Mesendoderm (in vitro differentiated cells): ENCODE results near the gene ARL15.

Experiments
- DNase-seq: peaks from one replicate; pipeline ENCODE4 v3.0.0; 2013
- H2AK5ac ChIP-seq: 2 replicates; pipeline ENCODE4 v1.6.1; 2013; ENCODE audit warnings: low read length, inconsistent platforms
- H2BK120ac ChIP-seq: 2 replicates; pipeline ENCODE4 v1.6.1; 2013; ENCODE audit warnings: low read depth, mild to moderate bottlenecking, low read length, moderate library complexity, mixed read lengths
- H2BK15ac ChIP-seq: replicated peaks from 2 replicates; pipeline ENCODE4 v1.6.1; 2013; ENCODE audit warnings: low read depth, mild to moderate bottlenecking, moderate library complexity
- H2BK5ac ChIP-seq: 2 replicates; pipeline ENCODE4 v1.6.1; 2013; ENCODE audit warnings: low read length, inconsistent platforms
- H3K18ac ChIP-seq: 2 replicates; pipeline ENCODE4 v1.6.1; 2013; ENCODE audit warnings: mild to moderate bottlenecking, low read length, mixed read lengths
- H3K23ac ChIP-seq: one replicate; pipeline ENCODE4 v1.6.1; 2013; ENCODE audit warnings: low read length
- H3K27ac ChIP-seq: 2 replicates; pipeline ENCODE4 v1.5.1; 2013; ENCODE audit warnings: low read depth, mild to moderate bottlenecking, inconsistent platforms, low read length, moderate library complexity
- H3K27me3 ChIP-seq: 2 replicates; pipeline ENCODE4 v1.6.1; 2013; ENCODE audit warnings: low read length, control low read depth, mild to moderate bottlenecking, inconsistent platforms; ENCODE audit not compliant: insufficient read depth, poor library complexity
- H3K36me3 ChIP-seq: 2 replicates; pipeline ENCODE4 v1.6.1; 2013; ENCODE audit warnings: low read length, inconsistent platforms; ENCODE audit not compliant: control insufficient read depth, insufficient read depth
- H3K4ac ChIP-seq: one replicate; pipeline ENCODE4 v1.6.1; 2013; ENCODE audit warnings: low read depth, mild to moderate bottlenecking, low read length, moderate library complexity
- H3K4me1 ChIP-seq: 2 replicates; pipeline ENCODE4 v1.6.1; 2013; ENCODE audit warnings: low read depth, low read length, inconsistent platforms; ENCODE audit not compliant: control insufficient read depth
- H3K4me2 ChIP-seq: 2 replicates; pipeline ENCODE4 v1.6.1; 2013; ENCODE audit warnings: low read length
- H3K4me3 ChIP-seq: 2 replicates; pipeline ENCODE4 v1.5.1; 2013; ENCODE audit warnings: mild to moderate bottlenecking, low read length
- H3K56ac ChIP-seq: one replicate; pipeline ENCODE4 v1.6.1; 2013; ENCODE audit warnings: low read length
- H3K79me1 ChIP-seq: 2 replicates; pipeline ENCODE4 v1.6.1; 2013; ENCODE audit warnings: low read length, inconsistent platforms
- H3K79me2 ChIP-seq: 2 replicates; pipeline ENCODE4 v1.6.1; 2013; ENCODE audit warnings: mild to moderate bottlenecking, low read length; ENCODE audit not compliant: control insufficient read depth, insufficient read depth
- H3K9ac ChIP-seq: 2 replicates; pipeline ENCODE4 v1.6.1; 2013; ENCODE audit warnings: low read length, inconsistent platforms
- H4K5ac ChIP-seq: one replicate; pipeline ENCODE4 v1.6.1; 2013; ENCODE audit warnings: low read length
- H4K8ac ChIP-seq: one replicate; pipeline ENCODE4 v1.6.1; 2013; ENCODE audit warnings: low read depth, mild to moderate bottlenecking, control low read depth, low read length, moderate library complexity
- WGBS: extraction: QIAGEN DNeasy Blood & Tissue Kit; methylation state at CpG from one replicate; pipeline ENCODE4 v1.1.7; 2013; ENCODE audit warnings: low lambda C conversion rate, missing lambda C conversion rate; ENCODE audit not compliant: insufficient coverage; ENCODE audit errors: extremely low coverage; 5-methylcytosine and 5-hydroxymethylcytosine counted together

The ARL15 gene

GRCh38 chr5:54180630-54181031 is 129.7 kb downstream of the ARL15 start:
- H3K4me3 ChIP-seq: no peak overlapping the region
- no peak overlapping the region for H2AK5ac ChIP-seq
- no peaks in the 10 kb centered on the region for H3K36me3 ChIP-seq
- H3K79me2 ChIP-seq: no peaks in the 10 kb centered on the region
- no peak overlapping the region for H3K27ac ChIP-seq
- no peak overlapping the region for H3K9ac ChIP-seq
- no peaks in the 10 kb centered on the region for H3K4me1 ChIP-seq
- peak; percentile 75 for DNase-seq
- no peak overlapping the region for H3K56ac ChIP-seq
- H4K5ac ChIP-seq: no peak overlapping the region
- no peak overlapping the region for H3K23ac ChIP-seq
- no CpG with 5 or more reads among the region's 7 CpGs for WGBS
- no peak overlapping the region for H2BK120ac ChIP-seq
- no peaks in the 10 kb centered on the region for H3K27me3 ChIP-seq
- no peaks in the 10 kb centered on the region for H3K79me1 ChIP-seq
- H2BK15ac ChIP-seq: no peak overlapping the region
- no peak overlapping the region for H3K4ac ChIP-seq
- no peak overlapping the region for H3K4me2 ChIP-seq
- peak overlapping the region; percentile 45 for H3K18ac ChIP-seq
- no peak overlapping the region for H4K8ac ChIP-seq
- H2BK5ac ChIP-seq: no peak overlapping the region

- no peak overlapping the region for H2BK120ac ChIP-seq
Observed at GRCh38 chr5:54178991-54179390, 131.4 kb downstream of the ARL15 start.

GRCh38 chr5:54178207-54178606 is 132.2 kb downstream of the ARL15 start:
- DNase-seq: no peak
- Histone ChIP-seq H3K23ac (no peak overlapping the region), H3K4me2 (no peak overlapping the region), H2BK15ac (no peak overlapping the region), H3K27me3 (no peaks in the 10 kb centered on the region), H3K4ac (no peak overlapping the region), H3K27ac (no peak overlapping the region), H2BK120ac (no peak overlapping the region), H2AK5ac (no peak overlapping the region), H4K5ac (no peak overlapping the region), H3K9ac (no peak overlapping the region), H3K79me2 (no peaks in the 10 kb centered on the region), H3K79me1 (no peaks in the 10 kb centered on the region), H4K8ac (no peak overlapping the region), H3K4me3 (no peak overlapping the region), H3K18ac (peak overlapping the region; percentile 77), H3K4me1 (no peaks in the 10 kb centered on the region), H2BK5ac (no peak overlapping the region), H3K56ac (no peak overlapping the region), H3K36me3 (no peaks in the 10 kb centered on the region)
- WGBS: no CpG with 5 or more reads among the region's 5 CpGs

More at GRCh38 chr5:54178991-54179390, 131.4 kb downstream of the ARL15 start:
- Histone ChIP-seq H2BK5ac (no peak overlapping the region), H3K4me3 (no peak overlapping the region), H2AK5ac (no peak overlapping the region), H3K79me2 (no peaks in the 10 kb centered on the region), H3K4me1 (no peaks in the 10 kb centered on the region), H2BK15ac (no peak overlapping the region), H3K36me3 (no peaks in the 10 kb centered on the region), H4K8ac (no peak overlapping the region), H3K4ac (no peak overlapping the region), H3K79me1 (no peaks in the 10 kb centered on the region), H3K18ac (no peak overlapping the region), H3K56ac (no peak overlapping the region), H3K23ac (no peak overlapping the region), H3K27ac (no peak overlapping the region), H3K9ac (no peak overlapping the region), H3K4me2 (no peak overlapping the region), H3K27me3 (no peaks in the 10 kb centered on the region), H4K5ac (no peak overlapping the region)
- no peak for DNase-seq
- no CpG with 5 or more reads among the region's 4 CpGs for WGBS

- no peaks in the 10 kb centered on the region for H3K36me3 ChIP-seq
- no peak overlapping the region for H3K4ac ChIP-seq
- H2BK5ac ChIP-seq: no peak overlapping the region
- DNase-seq: no peak
- no peak overlapping the region for H2BK120ac ChIP-seq
- no peaks in the 10 kb centered on the region for H3K79me1 ChIP-seq
- H3K27me3 ChIP-seq: no peaks in the 10 kb centered on the region
- no CpG with 5 or more reads among the region's 2 CpGs for WGBS
- H4K8ac ChIP-seq: peak overlapping the region; percentile 76
- H3K4me3 ChIP-seq: no peak overlapping the region
- no peak overlapping the region for H3K9ac ChIP-seq
- H3K23ac ChIP-seq: no peak overlapping the region
- H3K4me2 ChIP-seq: no peak overlapping the region
- H3K27ac ChIP-seq: no peak overlapping the region
- no peak overlapping the region for H3K18ac ChIP-seq
- H3K56ac ChIP-seq: no peak overlapping the region
- H2BK15ac ChIP-seq: no peak overlapping the region
- H4K5ac ChIP-seq: no peak overlapping the region
- H3K4me1 ChIP-seq: no peaks in the 10 kb centered on the region
- H2AK5ac ChIP-seq: no peak overlapping the region
- H3K79me2 ChIP-seq: no peaks in the 10 kb centered on the region
Observed at GRCh38 chr5:54177058-54177457, 133.3 kb downstream of the ARL15 start.

GRCh38 chr5:54176066-54176830 is 134.1 kb downstream of the ARL15 start:
- H2BK120ac ChIP-seq: no peak overlapping the region
- no peak overlapping the region for H3K9ac ChIP-seq
- H3K4me1 ChIP-seq: no peaks in the 10 kb centered on the region
- H2BK5ac ChIP-seq: no peak overlapping the region
- H2AK5ac ChIP-seq: no peak overlapping the region
- no peaks in the 10 kb centered on the region for H3K36me3 ChIP-seq
- H3K27me3 ChIP-seq: no peaks in the 10 kb centered on the region
- H3K23ac ChIP-seq: no peak overlapping the region
- no peak overlapping the region for H3K27ac ChIP-seq
- no peaks in the 10 kb centered on the region for H3K79me1 ChIP-seq
- no peak for DNase-seq
- H3K18ac ChIP-seq: no peak overlapping the region
- no peak overlapping the region for H3K56ac ChIP-seq
- H4K5ac ChIP-seq: no peak overlapping the region
- H3K79me2 ChIP-seq: no peaks in the 10 kb centered on the region
- no peak overlapping the region for H3K4me2 ChIP-seq
- H3K4ac ChIP-seq: no peak overlapping the region
- H4K8ac ChIP-seq: no peak overlapping the region
- H2BK15ac ChIP-seq: no peak overlapping the region
- no peak overlapping the region for H3K4me3 ChIP-seq
- no CpG with 5 or more reads among the region's 6 CpGs for WGBS

GRCh38 chr5:54173251-54173650 is 137.1 kb downstream of the ARL15 start:
- Histone ChIP-seq H4K8ac (no peak overlapping the region), H3K23ac (no peak overlapping the region), H3K18ac (no peak overlapping the region), H3K4ac (no peak overlapping the region), H3K9ac (no peak overlapping the region), H4K5ac (no peak overlapping the region), H3K4me1 (no peaks in the 10 kb centered on the region), H2BK15ac (no peak overlapping the region), H3K56ac (no peak overlapping the region), H3K36me3 (no peaks in the 10 kb centered on the region), H2BK120ac (no peak overlapping the region), H3K79me1 (no peaks in the 10 kb centered on the region), H3K79me2 (no peaks in the 10 kb centered on the region), H2AK5ac (no peak overlapping the region), H2BK5ac (no peak overlapping the region), H3K4me3 (no peak overlapping the region), H3K4me2 (no peak overlapping the region), H3K27ac (no peak overlapping the region), H3K27me3 (no peaks in the 10 kb centered on the region)
- DNase-seq: no peak
- 100% methylated on average over 1 of the region's 2 CpGs for WGBS
